H1 (cell line): ENCODE data around the gene ARHGAP8. TPM values are rescaled to one million over a fixed set of nuclear protein-coding genes. Genes with fewer than 3 reads are reported as not detected.

Experiments
- CTCF ChIA-PET: fragments of 300-600 bp; sonication (Branson Sonifier 250); formaldehyde crosslinking; loops from one replicate; lab custom pipeline; 2021; ENCODE audit not compliant: partially characterized antibody; lab: Charles Lee
- POLR2A ChIA-PET: fragments of 300-600 bp; sonication (Branson Sonifier 250); formaldehyde crosslinking; loops from one replicate; lab custom pipeline; 2021; ENCODE audit warnings: inconsistent platforms; ENCODE audit not compliant: partially characterized antibody; lab: Charles Lee
- DNase-seq, 2 experiments: peaks; one replicate each; pipeline versions ENCODE4 v3.0.0 to v3.0.0-alpha.2; 2010 to 2022; ENCODE audit warnings: low spot score in 2 of 2, low read depth in 1 of 2, mixed read lengths in 1 of 2
- FAIRE-seq: peaks from 2 replicates; lab custom pipeline; 2011; peaks lifted over from hg19 to GRCh38; lab: Jason Lieb, UNC
- H2AFZ ChIP-seq: 2 replicates; pipeline ENCODE4 v1.8.1; 2012; ENCODE audit warnings: low read length, inconsistent platforms
- H2AK5ac ChIP-seq: 2 replicates; pipeline ENCODE4 v1.6.1; 2013; ENCODE audit warnings: low read depth, low read length
- H2BK120ac ChIP-seq: replicated peaks from 2 replicates; pipeline ENCODE3; 2013; ENCODE audit warnings: low read depth, low read length, inconsistent platforms
- H2BK12ac ChIP-seq: 2 replicates; pipeline ENCODE4 v1.6.1; 2013; ENCODE audit warnings: low read depth, low read length
- H2BK15ac ChIP-seq: 2 replicates; pipeline ENCODE4 v1.6.1; 2013; ENCODE audit warnings: low read length
- H2BK20ac ChIP-seq: 2 replicates; pipeline ENCODE4 v1.6.1; 2013; ENCODE audit warnings: low read length
- H2BK5ac ChIP-seq: 2 replicates; pipeline ENCODE4 v1.6.1; 2013; ENCODE audit warnings: low read depth, low read length
- H3K14ac ChIP-seq: 2 replicates; pipeline ENCODE4 v1.6.1; 2013; ENCODE audit warnings: inconsistent platforms; ENCODE audit not compliant: insufficient read length
- H3K18ac ChIP-seq: 2 replicates; pipeline ENCODE4 v1.6.1; 2013; ENCODE audit warnings: low read length; ENCODE audit errors: extremely low read depth
- H3K23ac ChIP-seq: 2 replicates; pipeline ENCODE4 v1.6.1; 2013; ENCODE audit warnings: inconsistent platforms; ENCODE audit not compliant: insufficient read length
- H3K23me2 ChIP-seq: 2 replicates; pipeline ENCODE4 v1.6.1; 2013; ENCODE audit warnings: low read depth, low read length
- H3K27ac ChIP-seq: 2 replicates; pipeline ENCODE4 v1.6.1; 2011; ENCODE audit warnings: low read depth, low read length, inconsistent platforms
- H3K27me3 ChIP-seq, 4 experiments: replicated peaks in 1 of 4; 1 replicate in 1 of 4; 2 replicates in 3 of 4; pipeline versions ENCODE4 v1.6.1 to v1.8.1; 2011 to 2013; ENCODE audit warnings: low read length in 3 of 4, mild to moderate bottlenecking in 3 of 4, inconsistent platforms in 2 of 4, mixed read lengths in 2 of 4, moderate library complexity in 1 of 4; ENCODE audit not compliant: control insufficient read depth in 3 of 4, insufficient read depth in 3 of 4; ENCODE audit errors: extremely low read depth in 1 of 4
- H3K36me3 ChIP-seq, 4 experiments: 2 replicates each; pipeline versions ENCODE4 v1.6.1 to v1.8.1; 2011 to 2013; ENCODE audit warnings: mild to moderate bottlenecking in 4 of 4, low read length in 3 of 4, moderate library complexity in 2 of 4, control low read depth in 1 of 4, inconsistent platforms in 1 of 4; ENCODE audit not compliant: insufficient read depth in 4 of 4, control insufficient read depth in 2 of 4
- H3K4ac ChIP-seq: replicated peaks from 2 replicates; pipeline ENCODE3; 2013; ENCODE audit warnings: low read length, low read depth, mixed read lengths, inconsistent platforms; ENCODE audit not compliant: insufficient read length
- H3K4me1 ChIP-seq, 4 experiments: replicated peaks in 1 of 4; 1 replicate in 1 of 4; 2 replicates in 3 of 4; pipeline versions ENCODE4 v1.6.1 to v1.8.1; 2011 to 2013; ENCODE audit warnings: low read length in 3 of 4, inconsistent platforms in 2 of 4, mixed read lengths in 1 of 4; ENCODE audit not compliant: insufficient read depth in 4 of 4, control insufficient read depth in 3 of 4
- H3K4me2 ChIP-seq, 2 experiments: 2 replicates each; pipeline versions ENCODE4 v1.6.1 to v1.8.1; 2011 to 2013; ENCODE audit warnings: low read depth in 2 of 2, low read length in 2 of 2, control low read depth in 1 of 2, inconsistent platforms in 1 of 2, mild to moderate bottlenecking in 1 of 2; ENCODE audit not compliant: insufficient read depth in 1 of 2
- H3K4me3 ChIP-seq, 4 experiments: fragments of 200-600, 300-600 bp in 1 of 4; sonication (generic), shearing (Covaris generic), sonication (Bioruptor Twin) in 1 of 4; 2 replicates each; pipeline versions ENCODE4 v1.5.1 to v1.8.1; 2011 to 2016; ENCODE audit warnings: low read length in 4 of 4, low read depth in 3 of 4, control low read depth in 2 of 4, inconsistent platforms in 2 of 4, mild to moderate bottlenecking in 2 of 4, mixed read lengths in 1 of 4, moderate library complexity in 1 of 4; ENCODE audit not compliant: insufficient read depth in 2 of 4; ENCODE audit errors: extremely low read depth in 1 of 4
- H3K56ac ChIP-seq: replicated peaks from 2 replicates; pipeline ENCODE3; 2013; ENCODE audit warnings: low read depth, mild to moderate bottlenecking, mixed read lengths, low read length, inconsistent platforms; ENCODE audit not compliant: insufficient read length
- H3K79me1 ChIP-seq: 2 replicates; pipeline ENCODE4 v1.6.1; 2013; ENCODE audit warnings: low read depth, low read length, control low read depth
- H3K79me2 ChIP-seq, 2 experiments: 2 replicates each; pipeline versions ENCODE4 v1.6.1 to v1.8.1; 2012 to 2013; ENCODE audit warnings: low read length in 2 of 2, mild to moderate bottlenecking in 2 of 2, inconsistent platforms in 1 of 2; ENCODE audit not compliant: insufficient read depth in 2 of 2, control insufficient read depth in 1 of 2
- H3K9ac ChIP-seq, 4 experiments: replicated peaks in 1 of 4; 1 replicate in 1 of 4; 2 replicates in 3 of 4; pipeline versions ENCODE4 v1.6.1 to v1.8.1; 2011 to 2013; ENCODE audit warnings: low read depth in 3 of 4, low read length in 3 of 4, control low read depth in 2 of 4, mild to moderate bottlenecking in 2 of 4, moderate library complexity in 2 of 4, inconsistent platforms in 1 of 4; ENCODE audit errors: extremely low read depth in 1 of 4
- H3K9me3 ChIP-seq, 2 experiments: 2 replicates each; pipeline versions ENCODE4 v1.6.1 to v1.8.1; 2012 to 2013; ENCODE audit warnings: mild to moderate bottlenecking in 2 of 2, moderate library complexity in 2 of 2, control low read depth in 1 of 2, inconsistent platforms in 1 of 2, low read depth in 1 of 2, low read length in 1 of 2, mixed read lengths in 1 of 2; ENCODE audit not compliant: insufficient read depth in 2 of 2
- H4K20me1 ChIP-seq, 2 experiments: replicated peaks in 1 of 2; 2 replicates each; pipeline versions ENCODE3 to v1.8.1; 2011 to 2013; ENCODE audit warnings: inconsistent platforms in 2 of 2, low read length in 2 of 2, mild to moderate bottlenecking in 1 of 2; ENCODE audit not compliant: insufficient read depth in 2 of 2, control insufficient read depth in 1 of 2
- H4K5ac ChIP-seq: 2 replicates; pipeline ENCODE4 v1.6.1; 2013; ENCODE audit warnings: low read length, low read depth, mixed read lengths, inconsistent platforms; ENCODE audit not compliant: insufficient read length
- H4K8ac ChIP-seq: 2 replicates; pipeline ENCODE4 v1.8.0; 2013; ENCODE audit warnings: mild to moderate bottlenecking, moderate library complexity, low read length, inconsistent platforms; ENCODE audit not compliant: insufficient read depth; ENCODE audit errors: extremely low read depth
- H4K91ac ChIP-seq: replicated peaks from 2 replicates; pipeline ENCODE3; 2013; ENCODE audit warnings: low read length, mixed read lengths, inconsistent platforms; ENCODE audit not compliant: insufficient read length
- ATF3 ChIP-seq: IDR thresholded peaks from 2 replicates; pipeline ENCODE4 v1.6.1; 2011; ENCODE audit warnings: low read depth, mild to moderate bottlenecking, low read length; ENCODE audit not compliant: insufficient read depth
- CBX8 ChIP-seq: fragments of 300-800, 300-1000 bp; sonication (generic); IDR thresholded peaks from 2 replicates; pipeline ENCODE4 v1.7.1; 2016; ENCODE audit warnings: low read depth, low read length, borderline replicate concordance
- CHD2 ChIP-seq: IDR thresholded peaks from 2 replicates; pipeline ENCODE4 v1.6.1; 2012; ENCODE audit warnings: low read length, improper control_type of control experiment
- POLR2A ChIP-seq, 2 experiments: IDR thresholded peaks; 1 replicate in 1 of 2; 2 replicates in 1 of 2; pipeline ENCODE4 v1.6.1; 2011; ENCODE audit warnings: low read depth in 2 of 2, low read length in 2 of 2, mild to moderate bottlenecking in 2 of 2; ENCODE audit errors: control extremely low read depth in 1 of 2
- POLR2AphosphoS5 ChIP-seq: IDR thresholded peaks from 2 replicates; pipeline ENCODE4 v1.6.1; 2011; ENCODE audit warnings: low read depth, low read length
- USF2 ChIP-seq: IDR thresholded peaks from 2 replicates; pipeline ENCODE4 v1.6.1; 2011; ENCODE audit warnings: low read length, improper control_type of control experiment
- WGBS, 2 experiments: shearing (Covaris generic) in 1 of 2; methylation state at CpG; one replicate each; pipeline versions ENCODE4 v1.1.6 to v1.1.7; 2013 to 2015; ENCODE audit warnings: low lambda C conversion rate in 2 of 2, mixed read lengths in 2 of 2, inconsistent platforms in 1 of 2, low coverage in 1 of 2, missing lambda C conversion rate in 1 of 2; ENCODE audit not compliant: insufficient replicate concordance in 2 of 2, insufficient coverage in 1 of 2, insufficient read length in 1 of 2; ENCODE audit errors: extremely low coverage in 1 of 2, missing lambda C conversion rate in 1 of 2; 5-methylcytosine and 5-hydroxymethylcytosine counted together
- polyA plus RNA-seq, 7 experiments: library from polyadenylated mRNA; depleted of rRNA in 3 of 7; stranded (reverse) in 5 of 7; unstranded in 2 of 7; fragments of >200 nt in 5 of 7; fragments of 200-250 nt in 2 of 7; gene quantifications; 1 replicate in 5 of 7; 2 replicates in 1 of 7; 4 replicates in 1 of 7; pipeline versions ENCODE4 v1.2.1 to v1.2.3, GENCODE V29; 2011 to 2013; ENCODE audit warnings: missing spikeins in 2 of 7, mixed read lengths in 2 of 7
- total RNA-seq: library from RNA; stranded (reverse); fragmentation: NEBNext Ultra II Directional; extraction: Animal tissue kit (Norgen Biotek cat#: 25700); gene quantifications from 2 replicates; pipeline ENCODE4 v1.2.1, GENCODE V29; 2021
- TF ChIP-seq, protein P1 (sequence below): IDR thresholded peaks from 2 replicates; pipeline ENCODE4 v1.6.1; 2012; ENCODE audit warnings: inconsistent platforms
- TF ChIP-seq, protein P2 (sequence below): IDR thresholded peaks from 2 replicates; pipeline ENCODE4 v1.6.1; 2012; ENCODE audit warnings: inconsistent platforms

ARHGAP8 gene
- total and polyA plus RNA-seq, 2 of the 8 experiments (the other 6 are each of a cell fraction or from before 2014, with no cell fraction given), result 35.6 to 47.7 TPM

- Histone ChIP-seq H2BK120ac (no peak overlapping the region), H3K14ac (no peak overlapping the region), H2BK20ac (no peak overlapping the region), H3K4me3 (no peak overlapping the region), H2AFZ (no peak overlapping the region), H3K9me3 (no peaks in the 10 kb centered on the region), H3K18ac (peak overlapping the region; percentile 73; the same call in 1 of the 2 replicates), H3K79me2 (no peaks in the 10 kb centered on the region), H3K27me3 (no peaks in the 10 kb centered on the region), H3K79me1 (no peaks in the 10 kb centered on the region), H3K4me2 (no peak overlapping the region), H3K23me2 (no peaks in the 10 kb centered on the region), H4K5ac (no peak overlapping the region), H3K9ac (no peak overlapping the region), H3K36me3 (no peaks in the 10 kb centered on the region; a peak in 1 of 8 replicates), H4K91ac (no peak overlapping the region), H2BK12ac (no peak overlapping the region), H3K56ac (no peak overlapping the region), H3K27ac (no peak overlapping the region), H2AK5ac (no peak overlapping the region), H3K4ac (no peak overlapping the region), H4K8ac (no peak overlapping the region), H2BK5ac (0 out of 2 replicates have a peak overlapping the region, but pooled peaks have one; percentile 4), H3K23ac (no peak overlapping the region), H4K20me1 (peaks cover 0 to 6% of the 10 kb centered on the region in 2 experiments), H3K4me1 (peaks cover 0 to 5% (median 0%) of the 10 kb centered on the region in 4 experiments; a peak in 3 of 7 replicates), H2BK15ac (no peak overlapping the region)
- TF ChIP-seq USF2 (peak; percentile 77), ATF3 (peak; percentile 37; the same call in 1 of the 2 replicates), CHD2 (peak; percentile 60; the same call in 1 of the 2 replicates), POLR2A (IDR thresholded peaks at IDR 0.05; ENCODE audit: control extremely low read depth in 1 of 2, low read depth in 2 of 2, low read length in 2 of 2) (peak in 1 of 2 experiments; percentile 45; a peak in 1 of 3 replicates), CBX8 (no peak), POLR2AphosphoS5 (peak; percentile 47; the same call in 1 of the 2 replicates)
- TF ChIP-seq, protein P1, sequence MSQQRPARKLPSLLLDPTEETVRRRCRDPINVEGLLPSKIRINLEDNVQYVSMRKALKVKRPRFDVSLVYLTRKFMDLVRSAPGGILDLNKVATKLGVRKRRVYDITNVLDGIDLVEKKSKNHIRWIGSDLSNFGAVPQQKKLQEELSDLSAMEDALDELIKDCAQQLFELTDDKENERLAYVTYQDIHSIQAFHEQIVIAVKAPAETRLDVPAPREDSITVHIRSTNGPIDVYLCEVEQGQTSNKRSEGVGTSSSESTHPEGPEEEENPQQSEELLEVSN, result no peak
- TF ChIP-seq, protein P2, sequence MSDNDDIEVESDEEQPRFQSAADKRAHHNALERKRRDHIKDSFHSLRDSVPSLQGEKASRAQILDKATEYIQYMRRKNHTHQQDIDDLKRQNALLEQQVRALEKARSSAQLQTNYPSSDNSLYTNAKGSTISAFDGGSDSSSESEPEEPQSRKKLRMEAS, result no peak
- WGBS, 2 experiments, result 88% methylated on average over 19 of the region's 19 CpGs; no CpG with 5 or more reads in 1 of the 2 experiments
- CTCF ChIA-PET, result interaction anchor here (0.8 to 1.8 kb wide), 4 partner anchors 16 to 49 kb away, joined by 3 to 4 read pairs (median 4); no protein-coding TSS in a partner anchor
- FAIRE-seq (no peak), DNase-seq (peak in 1 of 2 experiments; percentile 66)
- POLR2A ChIA-PET, result interaction anchor here (1.3 to 1.7 kb wide), 2 partner anchors 16 to 132 kb away, joined by 3 to 4 read pairs; no protein-coding TSS in a partner anchor
Measured at GRCh38 chr22:44862981-44863860, 110.8 kb downstream of the ARHGAP8 start.
